ENCODE data around the gene TP53RK.

TP53RK gene

DNA sequence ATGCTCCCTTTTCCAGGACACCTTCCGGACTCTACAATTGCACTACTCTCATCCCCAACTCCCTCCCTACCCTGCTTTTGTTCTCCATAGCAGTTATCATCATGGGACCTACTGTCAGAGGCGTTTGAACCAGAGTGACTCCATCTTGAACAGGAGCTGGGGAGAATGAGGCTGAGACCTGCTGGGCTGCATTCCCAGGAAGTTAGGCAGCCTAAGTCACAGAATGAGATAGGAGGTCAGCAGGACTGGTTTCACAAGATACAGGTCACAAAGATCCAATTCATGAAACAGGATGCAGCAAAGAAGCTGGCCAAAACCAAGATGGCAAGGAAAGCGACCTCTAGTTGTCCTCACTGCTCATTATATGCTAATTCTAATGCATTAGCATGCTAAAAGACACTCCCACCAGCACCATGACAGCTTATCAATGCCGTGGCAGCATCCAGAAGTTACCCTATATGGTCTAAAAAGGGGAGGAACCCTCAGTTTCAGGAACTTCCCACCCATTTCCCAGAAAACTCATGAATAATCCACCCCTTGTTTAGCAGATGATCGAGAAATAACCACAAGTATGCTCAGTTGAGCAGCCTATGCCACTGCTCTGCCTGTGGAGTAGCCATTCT, 53.6 kb downstream of the TP53RK start:
- no peak overlapping the region for H3K27ac ChIP-seq
- no peak overlapping the region for H3K4me3 ChIP-seq (IDR thresholded peaks at IDR 0.05; ENCODE audit: insufficient read depth, low read depth, low read length)
- no peak overlapping the region for H2AFZ ChIP-seq (ENCODE audit: low read depth)
- H3K4me1 ChIP-seq (ENCODE audit: low read depth, poor library complexity, severe bottlenecking): no peaks in the 10 kb centered on the region
- H3K9ac ChIP-seq: no peak overlapping the region
- H3K79me2 ChIP-seq (ENCODE audit: insufficient read depth, low read depth): no peaks in the 10 kb centered on the region
- H3K27me3 ChIP-seq (ENCODE audit: insufficient read depth, low read depth): no peaks in the 10 kb centered on the region
- no peaks in the 10 kb centered on the region for H4K20me1 ChIP-seq (ENCODE audit: insufficient read depth)
- no peaks in the 10 kb centered on the region for H3K36me3 ChIP-seq (ENCODE audit: insufficient read depth)
- no peak overlapping the region for H3K4me2 ChIP-seq
- TF ChIP-seq, protein P1, sequence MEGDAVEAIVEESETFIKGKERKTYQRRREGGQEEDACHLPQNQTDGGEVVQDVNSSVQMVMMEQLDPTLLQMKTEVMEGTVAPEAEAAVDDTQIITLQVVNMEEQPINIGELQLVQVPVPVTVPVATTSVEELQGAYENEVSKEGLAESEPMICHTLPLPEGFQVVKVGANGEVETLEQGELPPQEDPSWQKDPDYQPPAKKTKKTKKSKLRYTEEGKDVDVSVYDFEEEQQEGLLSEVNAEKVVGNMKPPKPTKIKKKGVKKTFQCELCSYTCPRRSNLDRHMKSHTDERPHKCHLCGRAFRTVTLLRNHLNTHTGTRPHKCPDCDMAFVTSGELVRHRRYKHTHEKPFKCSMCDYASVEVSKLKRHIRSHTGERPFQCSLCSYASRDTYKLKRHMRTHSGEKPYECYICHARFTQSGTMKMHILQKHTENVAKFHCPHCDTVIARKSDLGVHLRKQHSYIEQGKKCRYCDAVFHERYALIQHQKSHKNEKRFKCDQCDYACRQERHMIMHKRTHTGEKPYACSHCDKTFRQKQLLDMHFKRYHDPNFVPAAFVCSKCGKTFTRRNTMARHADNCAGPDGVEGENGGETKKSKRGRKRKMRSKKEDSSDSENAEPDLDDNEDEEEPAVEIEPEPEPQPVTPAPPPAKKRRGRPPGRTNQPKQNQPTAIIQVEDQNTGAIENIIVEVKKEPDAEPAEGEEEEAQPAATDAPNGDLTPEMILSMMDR (conservative IDR thresholded peaks at IDR 0.05; ENCODE audit: low read depth, low read length): no peak

DNA sequence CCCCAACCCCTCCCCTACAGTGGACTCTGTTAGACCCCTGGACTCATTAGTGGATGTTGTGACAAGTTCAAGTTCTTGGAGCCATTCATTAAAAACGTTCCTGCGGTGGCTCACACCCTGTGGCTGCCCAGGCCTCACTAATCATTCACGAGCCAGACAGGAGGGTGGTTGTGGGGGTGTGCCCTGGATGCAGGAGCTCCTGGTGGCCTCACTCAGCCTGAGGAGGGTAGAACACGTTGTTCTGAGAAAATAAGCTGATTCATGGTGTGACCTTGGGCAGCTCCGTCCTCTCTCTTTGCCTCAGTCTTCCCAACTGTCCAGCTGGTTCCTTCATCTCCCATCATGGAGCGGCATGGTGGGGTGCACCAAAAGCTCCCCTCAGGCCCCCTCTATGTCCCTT, 54.7 kb downstream of the TP53RK start:
- Histone ChIP-seq H3K36me3 (ENCODE audit: insufficient read depth) (no peaks in the 10 kb centered on the region), H3K27ac (no peak overlapping the region), H3K4me1 (ENCODE audit: low read depth, poor library complexity, severe bottlenecking) (no peaks in the 10 kb centered on the region), H4K20me1 (ENCODE audit: insufficient read depth) (no peaks in the 10 kb centered on the region), H3K4me3 (IDR thresholded peaks at IDR 0.05; ENCODE audit: insufficient read depth, low read depth, low read length) (no peak overlapping the region), H3K9ac (no peak overlapping the region), H3K79me2 (ENCODE audit: insufficient read depth, low read depth) (no peaks in the 10 kb centered on the region), H3K27me3 (ENCODE audit: insufficient read depth, low read depth) (no peaks in the 10 kb centered on the region), H3K4me2 (no peak overlapping the region), H2AFZ (ENCODE audit: low read depth) (no peak overlapping the region)
- TF ChIP-seq, protein P1 (conservative IDR thresholded peaks at IDR 0.05; ENCODE audit: low read depth, low read length): no peak

Data from KMS-11 (cell line).